ENCODE data around the gene M1AP. TPM values are rescaled to one million over a fixed set of nuclear protein-coding genes. Genes with fewer than 3 reads are reported as not detected.

M1AP gene
- polyA plus RNA-seq, 1 of the 3 experiments (the other 2 are of a cell fraction) = 0.02 TPM

- no peaks in the 10 kb centered on the region; the same call in 1 of the 2 replicates for H3K27me3 ChIP-seq (ENCODE audit: insufficient read depth)
- no peaks in the 10 kb centered on the region for H3K79me2 ChIP-seq (ENCODE audit: insufficient read depth)
- DNase-seq = no peak
- 78% methylated on average over 4 of the region's 4 CpGs for WGBS (ENCODE audit: low lambda C conversion rate)
- H3K9me3 ChIP-seq = no peaks in the 10 kb centered on the region
- no peaks in the 10 kb centered on the region for H3K9me2 ChIP-seq
- H3K4me2 ChIP-seq = no peak overlapping the region
- no peaks in the 10 kb centered on the region for H3K4me1 ChIP-seq (ENCODE audit: control insufficient read depth in 1 of 2, insufficient read depth in 2 of 2, low read depth in 1 of 2, low read length in 1 of 2)
- H3K27ac ChIP-seq (ENCODE audit: low read depth in 2 of 2, low read length in 1 of 2) = no peak overlapping the region
- ChIA-PET CTCF (no interaction called here), POLR2A (no interaction called here)
- no peaks in the 10 kb centered on the region for H4K20me1 ChIP-seq (ENCODE audit: insufficient read depth)
- H3F3A ChIP-seq (replicated peaks; ENCODE audit: insufficient read depth) = peaks cover 9% of the 10 kb centered on the region
- H3K36me3 ChIP-seq (replicated peaks in 1 of 2; ENCODE audit: control insufficient read depth in 1 of 2, insufficient read depth in 2 of 2, low read length in 1 of 2) = no peaks in the 10 kb centered on the region
- no peak overlapping the region for H3K4me3 ChIP-seq (ENCODE audit: low read depth in 2 of 2, low read length in 1 of 2)
- no peak for TF ChIP-seq RFX5 (IDR thresholded peaks at IDR 0.05; ENCODE audit: low read length)
- no peak for TF ChIP-seq SMC3 (IDR thresholded peaks at IDR 0.05; ENCODE audit: low read depth, low read length)
- no peak for TF ChIP-seq TEAD4 (IDR thresholded peaks at IDR 0.05; ENCODE audit: borderline replicate concordance, insufficient read depth)
- no peak for TF ChIP-seq CHD2 (IDR thresholded peaks at IDR 0.05; ENCODE audit: low read length, partially characterized antibody)
- TF ChIP-seq FOSL2 (IDR thresholded peaks at IDR 0.05; ENCODE audit: borderline replicate concordance, low read depth) = no peak
- TF ChIP-seq GATA2 (CRISPR knock-in tag; IDR thresholded peaks at IDR 0.05) = no peak
- TF ChIP-seq, protein P1, sequence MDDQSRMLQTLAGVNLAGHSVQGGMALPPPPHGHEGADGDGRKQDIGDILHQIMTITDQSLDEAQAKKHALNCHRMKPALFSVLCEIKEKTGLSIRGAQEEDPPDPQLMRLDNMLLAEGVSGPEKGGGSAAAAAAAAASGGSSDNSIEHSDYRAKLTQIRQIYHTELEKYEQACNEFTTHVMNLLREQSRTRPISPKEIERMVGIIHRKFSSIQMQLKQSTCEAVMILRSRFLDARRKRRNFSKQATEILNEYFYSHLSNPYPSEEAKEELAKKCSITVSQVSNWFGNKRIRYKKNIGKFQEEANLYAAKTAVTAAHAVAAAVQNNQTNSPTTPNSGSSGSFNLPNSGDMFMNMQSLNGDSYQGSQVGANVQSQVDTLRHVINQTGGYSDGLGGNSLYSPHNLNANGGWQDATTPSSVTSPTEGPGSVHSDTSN (IDR thresholded peaks at IDR 0.05) = no peak
- TF ChIP-seq, protein P2, sequence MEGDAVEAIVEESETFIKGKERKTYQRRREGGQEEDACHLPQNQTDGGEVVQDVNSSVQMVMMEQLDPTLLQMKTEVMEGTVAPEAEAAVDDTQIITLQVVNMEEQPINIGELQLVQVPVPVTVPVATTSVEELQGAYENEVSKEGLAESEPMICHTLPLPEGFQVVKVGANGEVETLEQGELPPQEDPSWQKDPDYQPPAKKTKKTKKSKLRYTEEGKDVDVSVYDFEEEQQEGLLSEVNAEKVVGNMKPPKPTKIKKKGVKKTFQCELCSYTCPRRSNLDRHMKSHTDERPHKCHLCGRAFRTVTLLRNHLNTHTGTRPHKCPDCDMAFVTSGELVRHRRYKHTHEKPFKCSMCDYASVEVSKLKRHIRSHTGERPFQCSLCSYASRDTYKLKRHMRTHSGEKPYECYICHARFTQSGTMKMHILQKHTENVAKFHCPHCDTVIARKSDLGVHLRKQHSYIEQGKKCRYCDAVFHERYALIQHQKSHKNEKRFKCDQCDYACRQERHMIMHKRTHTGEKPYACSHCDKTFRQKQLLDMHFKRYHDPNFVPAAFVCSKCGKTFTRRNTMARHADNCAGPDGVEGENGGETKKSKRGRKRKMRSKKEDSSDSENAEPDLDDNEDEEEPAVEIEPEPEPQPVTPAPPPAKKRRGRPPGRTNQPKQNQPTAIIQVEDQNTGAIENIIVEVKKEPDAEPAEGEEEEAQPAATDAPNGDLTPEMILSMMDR (IDR thresholded peaks at IDR 0.05) = no peak
- TF ChIP-seq FOXJ3 (CRISPR knock-in tag; IDR thresholded peaks at IDR 0.05) = no peak
- no peak for TF ChIP-seq EP300 (IDR thresholded peaks at IDR 0.05; ENCODE audit: borderline replicate concordance in 1 of 2, low read depth in 1 of 2, low read length in 1 of 2)
- no peak for TF ChIP-seq TCF12 (IDR thresholded peaks at IDR 0.05)
- TF ChIP-seq NRF1 (IDR thresholded peaks at IDR 0.05; ENCODE audit: low read depth, low read length) = no peak
- no peak for TF ChIP-seq USF2 (IDR thresholded peaks at IDR 0.05; ENCODE audit: borderline replicate concordance, low read depth, low read length)
- no peak for TF ChIP-seq REST (IDR thresholded peaks at IDR 0.05; ENCODE audit: low read depth, low read length)
- TF ChIP-seq USF1 (IDR thresholded peaks at IDR 0.05; ENCODE audit: borderline replicate concordance, low read depth) = no peak
- TF ChIP-seq RAD21 (IDR thresholded peaks at IDR 0.05; ENCODE audit: low read length) = no peak
- TF ChIP-seq MEF2A (IDR thresholded peaks at IDR 0.05; ENCODE audit: borderline replicate concordance, low read depth) = no peak
- H2AFZ ChIP-seq (ENCODE audit: low read depth) = no peak overlapping the region
- no peak overlapping the region for H3K9ac ChIP-seq
Measured at GRCh38 chr2:74645344-74645743, 2.8 kb downstream of the M1AP start.

All from SK-N-SH (cell line).